GM12892 (cell line): ENCODE data around the gene PDS5A.

Experiments used
- POLR2A ChIP-seq: IDR thresholded peaks from 2 replicates; pipeline ENCODE4 v1.6.1; 2011; ENCODE audit warnings: low read depth, low read length, control low read depth
- POLR2AphosphoS5 ChIP-seq: IDR thresholded peaks from 2 replicates; pipeline ENCODE4 v1.6.1; 2011; ENCODE audit warnings: low read depth, low read length, control low read depth
- TAF1 ChIP-seq: IDR thresholded peaks from 2 replicates; pipeline ENCODE4 v1.6.1; 2011; ENCODE audit warnings: low read depth, mild to moderate bottlenecking, control low read depth, low read length, borderline replicate concordance

GRCh38 chr4:39942507-39942906 is 35.2 kb downstream of the PDS5A start:
- TF ChIP-seq POLR2A (no peak), POLR2AphosphoS5 (no peak), TAF1 (no peak)
